22Rv1 (cell line): Measurements from ENCODE around the gene TRIM71.

Source experiments
- CTCF ChIP-seq: fragments of 450-650 bp; IDR thresholded peaks from 2 replicates; pipeline ENCODE4 v1.5.1; 2017; ENCODE audit warnings: mild to moderate bottlenecking
- ZFX ChIP-seq: fragments of 450-650 bp; IDR thresholded peaks from 2 replicates; pipeline ENCODE4 v1.6.1; 2017; ENCODE audit warnings: antibody characterized with exemption, borderline replicate concordance

GRCh38 chr3:32847528-32847927 lies 29.7 kb downstream of the TRIM71 start:
- TF ChIP-seq CTCF, result no peak
- no peak for TF ChIP-seq ZFX
